ENCODE results near the gene ERC1. TPM values are rescaled to one million over a fixed set of nuclear protein-coding genes. Genes with fewer than 3 reads are reported as not detected.
A peak's percentile ranks its signal among the peaks of the same experiment; 100 is the strongest.

Gene ERC1
- total RNA-seq, 1 donor from 2014 or later = 79.5 TPM

DNA sequence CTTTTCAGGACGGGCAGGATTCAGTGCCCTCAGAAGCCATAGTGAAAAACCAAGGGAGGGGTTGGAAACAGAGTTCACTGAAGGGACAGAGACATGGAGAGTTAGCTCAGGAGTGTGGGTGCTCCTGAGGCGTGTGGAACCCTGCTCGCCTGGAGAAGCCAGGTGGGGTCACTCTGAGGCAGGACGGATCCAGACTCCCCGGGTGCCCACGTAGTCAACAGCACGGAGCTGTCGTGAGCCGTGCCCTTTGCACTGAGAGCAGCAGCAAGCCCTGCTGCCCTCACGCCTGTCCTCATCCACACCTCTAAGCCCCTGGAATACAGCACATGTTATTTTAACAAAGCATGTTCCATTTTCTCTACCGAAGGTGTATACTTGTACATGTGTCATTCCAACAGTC, 488.6 kb downstream of the ERC1 start:
- Mint-ChIP-seq H3K36me3 (ENCODE audit: unreplicated experiment) (peaks cover 2% of the 10 kb centered on the region), H3K4me3 (ENCODE audit: unreplicated experiment) (no peak overlapping the region), H3K27me3 (ENCODE audit: unreplicated experiment) (no peaks in the 10 kb centered on the region), H3K4me1 (ENCODE audit: unreplicated experiment) (peaks cover 23% of the 10 kb centered on the region), H3K27ac (ENCODE audit: unreplicated experiment) (no peak overlapping the region), H3K9me3 (ENCODE audit: unreplicated experiment) (no peaks in the 10 kb centered on the region)
- peak; percentile 60 for DNase-seq (ENCODE audit: extremely low spot score, unreplicated experiment)
- TF ChIP-seq, protein P1, sequence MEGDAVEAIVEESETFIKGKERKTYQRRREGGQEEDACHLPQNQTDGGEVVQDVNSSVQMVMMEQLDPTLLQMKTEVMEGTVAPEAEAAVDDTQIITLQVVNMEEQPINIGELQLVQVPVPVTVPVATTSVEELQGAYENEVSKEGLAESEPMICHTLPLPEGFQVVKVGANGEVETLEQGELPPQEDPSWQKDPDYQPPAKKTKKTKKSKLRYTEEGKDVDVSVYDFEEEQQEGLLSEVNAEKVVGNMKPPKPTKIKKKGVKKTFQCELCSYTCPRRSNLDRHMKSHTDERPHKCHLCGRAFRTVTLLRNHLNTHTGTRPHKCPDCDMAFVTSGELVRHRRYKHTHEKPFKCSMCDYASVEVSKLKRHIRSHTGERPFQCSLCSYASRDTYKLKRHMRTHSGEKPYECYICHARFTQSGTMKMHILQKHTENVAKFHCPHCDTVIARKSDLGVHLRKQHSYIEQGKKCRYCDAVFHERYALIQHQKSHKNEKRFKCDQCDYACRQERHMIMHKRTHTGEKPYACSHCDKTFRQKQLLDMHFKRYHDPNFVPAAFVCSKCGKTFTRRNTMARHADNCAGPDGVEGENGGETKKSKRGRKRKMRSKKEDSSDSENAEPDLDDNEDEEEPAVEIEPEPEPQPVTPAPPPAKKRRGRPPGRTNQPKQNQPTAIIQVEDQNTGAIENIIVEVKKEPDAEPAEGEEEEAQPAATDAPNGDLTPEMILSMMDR (IDR thresholded peaks at IDR 0.05) = no peak

DNA sequence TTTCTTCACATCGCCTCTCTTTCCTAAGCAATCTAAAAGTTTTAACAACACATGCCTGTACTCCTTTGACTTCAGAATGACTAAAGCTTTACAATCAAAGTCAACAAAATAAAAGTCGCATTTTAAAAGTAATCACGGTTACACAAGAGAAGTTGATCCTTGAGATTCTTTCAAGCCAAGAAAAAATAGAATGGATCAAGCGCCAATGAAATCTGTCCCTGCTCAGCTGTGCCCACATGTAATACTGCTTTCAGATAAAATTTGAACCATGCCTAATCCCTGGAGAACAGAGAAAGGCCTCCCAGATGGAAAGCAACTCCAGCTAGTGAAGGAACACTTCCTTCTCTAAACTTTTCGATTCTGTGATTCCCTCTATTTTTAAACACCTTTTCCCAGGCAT, 490.3 kb downstream of the ERC1 start:
- Mint-ChIP-seq H3K27ac (ENCODE audit: unreplicated experiment) (peak overlapping the region; percentile 3), H3K36me3 (ENCODE audit: unreplicated experiment) (peaks cover 2% of the 10 kb centered on the region), H3K9me3 (ENCODE audit: unreplicated experiment) (no peaks in the 10 kb centered on the region), H3K4me1 (ENCODE audit: unreplicated experiment) (peaks cover 23% of the 10 kb centered on the region), H3K27me3 (ENCODE audit: unreplicated experiment) (no peaks in the 10 kb centered on the region), H3K4me3 (ENCODE audit: unreplicated experiment) (no peak overlapping the region)
- TF ChIP-seq, protein P1 (IDR thresholded peaks at IDR 0.05) = no peak
- DNase-seq (ENCODE audit: extremely low spot score, unreplicated experiment) = no peak

DNA sequence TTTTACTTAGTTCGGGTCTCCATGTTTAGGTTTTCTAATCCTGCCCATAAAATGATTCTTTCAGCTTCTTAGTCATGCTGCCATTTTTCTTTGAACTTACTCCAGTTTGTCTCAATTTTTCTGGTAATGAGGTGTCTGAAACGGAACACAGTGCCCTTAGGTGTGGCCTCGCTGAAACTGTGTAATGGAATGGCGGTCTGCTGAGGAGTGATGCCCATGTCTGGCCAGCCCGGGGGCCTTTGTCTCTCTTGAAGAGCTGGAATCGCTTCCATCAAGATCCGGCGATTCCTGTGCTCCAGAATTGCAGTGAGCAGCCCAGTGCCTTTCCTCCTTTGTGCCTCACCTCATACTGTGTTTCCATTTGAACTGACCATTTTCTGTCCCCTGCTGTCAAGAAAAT, 490.9 kb downstream of the ERC1 start:
- Mint-ChIP-seq H3K27ac (ENCODE audit: unreplicated experiment) (peak overlapping the region; percentile 3), H3K4me3 (ENCODE audit: unreplicated experiment) (no peak overlapping the region), H3K4me1 (ENCODE audit: unreplicated experiment) (peaks cover 23% of the 10 kb centered on the region), H3K27me3 (ENCODE audit: unreplicated experiment) (no peaks in the 10 kb centered on the region), H3K36me3 (ENCODE audit: unreplicated experiment) (peaks cover 2% of the 10 kb centered on the region), H3K9me3 (ENCODE audit: unreplicated experiment) (no peaks in the 10 kb centered on the region)
- peak; percentile 62 for DNase-seq (ENCODE audit: extremely low spot score, unreplicated experiment)
- TF ChIP-seq, protein P1 (IDR thresholded peaks at IDR 0.05) = no peak

DNA sequence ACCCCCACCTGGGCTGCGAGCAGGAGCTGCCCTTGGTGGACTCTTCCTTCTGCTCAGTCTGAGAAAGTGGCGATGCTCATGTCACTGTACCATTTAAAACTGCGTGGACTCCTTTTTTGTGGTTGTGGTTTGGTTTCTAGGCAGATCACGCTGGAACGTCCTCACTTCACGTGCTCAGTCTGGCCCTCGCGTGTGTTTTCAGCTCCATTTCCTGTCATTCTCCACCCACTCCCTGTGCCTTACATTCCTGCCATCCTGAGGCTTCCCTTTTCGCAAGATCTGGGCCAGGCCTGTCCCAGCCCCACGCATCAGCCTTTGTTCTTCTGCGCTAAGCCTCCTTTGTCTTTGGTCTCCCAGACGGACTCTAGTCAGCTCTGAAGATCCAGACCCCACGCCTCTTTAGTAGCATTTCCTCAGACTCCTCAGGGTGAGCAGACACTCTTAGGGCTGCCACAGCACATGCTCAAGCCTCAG, 497.9 kb downstream of the ERC1 start:
- DNase-seq (ENCODE audit: extremely low spot score, unreplicated experiment) = no peak
- Mint-ChIP-seq H3K36me3 (ENCODE audit: unreplicated experiment) (peaks cover 20% of the 10 kb centered on the region), H3K9me3 (ENCODE audit: unreplicated experiment) (no peaks in the 10 kb centered on the region), H3K4me1 (ENCODE audit: unreplicated experiment) (peaks cover 15% of the 10 kb centered on the region), H3K4me3 (ENCODE audit: unreplicated experiment) (no peak overlapping the region), H3K27me3 (ENCODE audit: unreplicated experiment) (no peaks in the 10 kb centered on the region), H3K27ac (ENCODE audit: unreplicated experiment) (peak overlapping the region; percentile 51)
- TF ChIP-seq, protein P1 (IDR thresholded peaks at IDR 0.05) = no peak

DNA sequence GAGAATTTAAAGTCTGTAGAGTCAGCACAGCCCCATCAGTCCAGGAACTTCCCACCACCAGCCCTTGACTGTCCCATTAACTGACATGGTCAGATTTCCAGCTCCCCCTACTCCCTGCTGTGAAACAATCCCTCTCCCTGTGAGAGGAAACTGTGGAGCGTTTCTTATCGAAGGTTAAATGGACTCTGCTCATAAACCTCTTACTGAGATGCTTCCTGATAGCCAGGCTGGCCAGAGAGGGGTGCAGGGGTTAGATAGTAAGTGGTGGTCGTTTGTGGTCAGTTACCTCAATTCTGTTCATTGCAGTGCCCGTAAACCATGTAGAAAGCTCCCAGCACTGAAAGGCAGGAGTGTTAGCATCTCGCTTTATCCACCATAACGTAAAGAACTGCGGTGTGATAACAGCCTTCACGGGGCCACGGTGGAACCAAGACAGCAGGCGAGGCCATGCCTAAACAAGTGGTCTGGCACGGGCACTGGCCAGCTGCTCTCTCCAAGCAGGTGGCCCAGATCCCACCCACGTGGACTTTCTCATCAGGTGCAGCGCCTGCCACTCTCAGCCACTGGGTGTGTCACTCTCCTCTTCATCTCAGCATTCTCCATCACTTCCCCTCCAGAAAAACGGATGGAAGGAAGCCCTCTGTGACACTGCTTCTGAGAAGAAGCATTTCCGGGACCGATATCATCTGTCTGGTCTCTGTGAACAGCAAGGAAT, 501.1 kb downstream of the ERC1 start:
- H3K36me3 Mint-ChIP-seq (ENCODE audit: unreplicated experiment) = peaks cover 17% of the 10 kb centered on the region
- TF ChIP-seq, protein P1 (IDR thresholded peaks at IDR 0.05) = no peak
- H3K4me1 Mint-ChIP-seq (ENCODE audit: unreplicated experiment) = peaks cover 34% of the 10 kb centered on the region
- H3K4me3 Mint-ChIP-seq (ENCODE audit: unreplicated experiment) = no peak overlapping the region
- no peak overlapping the region for H3K27ac Mint-ChIP-seq (ENCODE audit: unreplicated experiment)
- no peaks in the 10 kb centered on the region for H3K9me3 Mint-ChIP-seq (ENCODE audit: unreplicated experiment)
- H3K27me3 Mint-ChIP-seq (ENCODE audit: unreplicated experiment) = no peaks in the 10 kb centered on the region
- DNase-seq (ENCODE audit: extremely low spot score, unreplicated experiment) = peak; percentile 17
